ENCODE measurements around the gene YWHAE.
A peak's percentile ranks its signal among the peaks of the same experiment; 100 is the strongest.

The YWHAE gene

DNA sequence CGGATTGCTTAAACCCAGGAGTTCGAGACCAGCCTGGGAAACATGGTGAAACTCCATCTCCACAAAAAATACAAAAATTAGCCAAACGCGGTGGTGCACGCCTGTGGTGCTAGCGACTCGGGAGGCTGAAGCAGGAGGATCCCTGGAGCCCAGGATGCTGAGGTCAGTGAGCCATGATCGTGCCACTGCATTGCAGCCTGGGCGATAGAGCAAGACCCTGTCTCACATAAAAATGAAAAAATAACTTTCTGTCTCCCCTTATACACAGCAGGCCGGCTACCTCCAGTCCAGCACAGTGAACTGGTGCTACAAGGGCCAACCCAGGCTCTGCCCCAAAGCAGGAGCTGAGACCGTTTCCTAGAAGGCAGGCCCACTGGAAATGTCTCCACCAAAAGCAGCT, 59.7 kb downstream of the YWHAE start:
- H3K4me3 ChIP-seq (ENCODE audit: low read length in 2 of 2), result no peak overlapping the region

DNA sequence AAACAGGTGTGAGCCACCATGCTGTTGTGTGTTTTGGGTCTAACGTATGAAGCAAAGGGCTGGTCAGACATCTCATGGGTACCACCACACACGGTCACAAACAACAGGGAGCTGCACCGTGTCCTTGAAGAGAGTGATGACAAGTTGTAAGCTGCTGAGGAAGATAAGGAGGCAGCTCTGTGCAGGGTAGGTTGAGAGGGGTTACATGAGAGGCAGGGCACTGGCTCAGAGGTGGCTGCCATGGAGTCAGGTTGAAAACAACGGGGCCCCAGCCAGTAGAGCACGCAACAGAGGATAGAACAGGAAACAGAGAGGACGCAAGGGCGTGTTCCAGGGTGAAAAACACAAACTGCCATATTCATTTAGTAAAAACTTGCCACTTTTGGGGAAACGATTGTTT, 68.3 kb downstream of the YWHAE start:
- Histone ChIP-seq H3K9ac (ENCODE audit: low read depth in 1 of 2, low read length in 2 of 2) (no peak overlapping the region), H3K4me1 (ENCODE audit: control insufficient read depth in 2 of 2, insufficient read depth in 2 of 2, low read length in 2 of 2) (no peaks in the 10 kb centered on the region), H3K9me3 (ENCODE audit: control insufficient read depth in 2 of 2, low read length in 2 of 2) (no peaks in the 10 kb centered on the region), H3K27me3 (ENCODE audit: control insufficient read depth in 2 of 2, insufficient read depth in 2 of 2, low read length in 2 of 2) (no peaks in the 10 kb centered on the region), H3K4me3 (ENCODE audit: low read length in 2 of 2) (no peak overlapping the region), H3K27ac (ENCODE audit: low read depth in 2 of 2, low read length in 2 of 2) (no peak overlapping the region), H3K36me3 (ENCODE audit: control insufficient read depth in 2 of 2, insufficient read depth in 2 of 2, low read length in 2 of 2) (no peaks in the 10 kb centered on the region)

More for the DNA sequence above, 59.7 kb downstream of the YWHAE start:
- Histone ChIP-seq H3K9ac (ENCODE audit: low read depth in 1 of 2, low read length in 2 of 2) (no peak overlapping the region), H3K36me3 (ENCODE audit: control insufficient read depth in 2 of 2, insufficient read depth in 2 of 2, low read length in 2 of 2) (peaks cover 18 to 20% of the 10 kb centered on the region in 2 donors), H3K9me3 (ENCODE audit: control insufficient read depth in 2 of 2, low read length in 2 of 2) (no peaks in the 10 kb centered on the region), H3K27ac (ENCODE audit: low read depth in 2 of 2, low read length in 2 of 2) (no peak overlapping the region), H3K27me3 (ENCODE audit: control insufficient read depth in 2 of 2, insufficient read depth in 2 of 2, low read length in 2 of 2) (no peaks in the 10 kb centered on the region), H3K4me1 (ENCODE audit: control insufficient read depth in 2 of 2, insufficient read depth in 2 of 2, low read length in 2 of 2) (peaks cover 0 to 5% of the 10 kb centered on the region in 2 donors)

- no peak overlapping the region for H3K27ac ChIP-seq (ENCODE audit: low read depth in 2 of 2, low read length in 2 of 2)
- no peak overlapping the region for H3K4me3 ChIP-seq (ENCODE audit: low read length in 2 of 2)
- no peaks in the 10 kb centered on the region for H3K27me3 ChIP-seq (ENCODE audit: control insufficient read depth in 2 of 2, insufficient read depth in 2 of 2, low read length in 2 of 2)
- no peaks in the 10 kb centered on the region for H3K36me3 ChIP-seq (ENCODE audit: control insufficient read depth in 2 of 2, insufficient read depth in 2 of 2, low read length in 2 of 2)
- no peaks in the 10 kb centered on the region for H3K9me3 ChIP-seq (ENCODE audit: control insufficient read depth in 2 of 2, low read length in 2 of 2)
- no peaks in the 10 kb centered on the region for H3K4me1 ChIP-seq (ENCODE audit: control insufficient read depth in 2 of 2, insufficient read depth in 2 of 2, low read length in 2 of 2)
- no peak overlapping the region for H3K9ac ChIP-seq (ENCODE audit: low read depth in 1 of 2, low read length in 2 of 2)
Observed at GRCh38 chr17:1329745-1330343, 70.2 kb downstream of the YWHAE start.

DNA sequence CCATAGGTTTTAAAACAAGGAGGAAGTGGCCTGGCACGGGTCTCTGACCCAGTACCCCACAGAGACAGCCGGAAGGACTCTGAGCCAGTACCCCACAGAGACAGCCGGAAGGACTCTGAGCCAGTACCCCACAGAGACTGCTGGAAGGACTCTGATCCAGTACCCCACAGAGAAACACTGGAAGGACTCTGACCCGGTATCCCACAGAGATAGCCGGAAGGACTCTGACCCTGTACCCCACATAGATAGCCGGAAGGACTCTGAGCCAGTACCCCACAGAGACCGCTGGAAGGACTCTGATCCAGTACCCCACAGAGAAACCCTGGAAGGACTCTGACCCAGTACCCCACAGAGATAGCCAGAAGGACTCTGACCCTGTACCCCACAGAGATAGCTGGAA, 71.6 kb downstream of the YWHAE start:
- Histone ChIP-seq H3K4me1 (ENCODE audit: control insufficient read depth in 2 of 2, insufficient read depth in 2 of 2, low read length in 2 of 2) (no peaks in the 10 kb centered on the region), H3K27me3 (ENCODE audit: control insufficient read depth in 2 of 2, insufficient read depth in 2 of 2, low read length in 2 of 2) (no peaks in the 10 kb centered on the region), H3K9me3 (ENCODE audit: control insufficient read depth in 2 of 2, low read length in 2 of 2) (no peaks in the 10 kb centered on the region), H3K4me3 (ENCODE audit: low read length in 2 of 2) (no peak overlapping the region), H3K9ac (ENCODE audit: low read depth in 1 of 2, low read length in 2 of 2) (no peak overlapping the region), H3K36me3 (ENCODE audit: control insufficient read depth in 2 of 2, insufficient read depth in 2 of 2, low read length in 2 of 2) (no peaks in the 10 kb centered on the region), H3K27ac (ENCODE audit: low read depth in 2 of 2, low read length in 2 of 2) (no peak overlapping the region)

DNA sequence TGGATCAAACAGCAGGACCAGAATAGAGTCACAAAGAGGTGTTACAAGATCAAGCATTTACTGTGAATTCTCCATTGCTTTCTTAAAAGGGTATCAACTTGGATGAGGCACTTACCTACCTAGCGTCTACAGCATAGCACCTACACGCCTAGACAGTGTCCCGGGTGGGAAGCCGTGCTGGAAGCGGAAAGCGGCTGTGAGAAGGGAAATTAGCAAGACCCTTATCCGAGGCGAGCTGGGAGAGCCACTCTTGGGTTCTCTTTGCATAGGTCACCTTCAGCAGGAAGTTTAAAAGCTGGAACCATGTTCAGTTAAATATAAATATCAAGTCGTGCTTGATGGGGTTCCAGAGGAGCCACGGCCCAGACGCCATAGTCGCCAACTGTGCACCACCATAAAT, 74.3 kb downstream of the YWHAE start:
- Histone ChIP-seq H3K36me3 (ENCODE audit: control insufficient read depth in 2 of 2, insufficient read depth in 2 of 2, low read length in 2 of 2) (no peaks in the 10 kb centered on the region), H3K27ac (ENCODE audit: low read depth in 2 of 2, low read length in 2 of 2) (no peak overlapping the region), H3K4me3 (ENCODE audit: low read length in 2 of 2) (no peak overlapping the region), H3K9ac (ENCODE audit: low read depth in 1 of 2, low read length in 2 of 2) (no peak overlapping the region), H3K27me3 (ENCODE audit: control insufficient read depth in 2 of 2, insufficient read depth in 2 of 2, low read length in 2 of 2) (no peaks in the 10 kb centered on the region), H3K4me1 (ENCODE audit: control insufficient read depth in 2 of 2, insufficient read depth in 2 of 2, low read length in 2 of 2) (no peaks in the 10 kb centered on the region), H3K9me3 (ENCODE audit: control insufficient read depth in 2 of 2, low read length in 2 of 2) (no peaks in the 10 kb centered on the region)

GRCh38 chr17:1324201-1324771, 75.7 kb downstream of the YWHAE start:
- Histone ChIP-seq H3K27ac (ENCODE audit: low read depth in 2 of 2, low read length in 2 of 2) (no peak overlapping the region), H3K9me3 (ENCODE audit: control insufficient read depth in 2 of 2, low read length in 2 of 2) (no peaks in the 10 kb centered on the region), H3K4me1 (ENCODE audit: control insufficient read depth in 2 of 2, insufficient read depth in 2 of 2, low read length in 2 of 2) (no peaks in the 10 kb centered on the region), H3K9ac (ENCODE audit: low read depth in 1 of 2, low read length in 2 of 2) (no peak overlapping the region), H3K27me3 (ENCODE audit: control insufficient read depth in 2 of 2, insufficient read depth in 2 of 2, low read length in 2 of 2) (no peaks in the 10 kb centered on the region), H3K36me3 (ENCODE audit: control insufficient read depth in 2 of 2, insufficient read depth in 2 of 2, low read length in 2 of 2) (no peaks in the 10 kb centered on the region), H3K4me3 (ENCODE audit: low read length in 2 of 2) (peak overlapping the region in 1 of 2 donors; percentile 3)

- Histone ChIP-seq H3K9ac (ENCODE audit: low read depth in 1 of 2, low read length in 2 of 2) (no peak overlapping the region), H3K9me3 (ENCODE audit: control insufficient read depth in 2 of 2, low read length in 2 of 2) (no peaks in the 10 kb centered on the region), H3K36me3 (ENCODE audit: control insufficient read depth in 2 of 2, insufficient read depth in 2 of 2, low read length in 2 of 2) (no peaks in the 10 kb centered on the region), H3K27ac (ENCODE audit: low read depth in 2 of 2, low read length in 2 of 2) (no peak overlapping the region), H3K4me3 (ENCODE audit: low read length in 2 of 2) (no peak overlapping the region), H3K27me3 (ENCODE audit: control insufficient read depth in 2 of 2, insufficient read depth in 2 of 2, low read length in 2 of 2) (no peaks in the 10 kb centered on the region), H3K4me1 (ENCODE audit: control insufficient read depth in 2 of 2, insufficient read depth in 2 of 2, low read length in 2 of 2) (no peaks in the 10 kb centered on the region)
Observed at GRCh38 chr17:1323336-1323735, 76.7 kb downstream of the YWHAE start.

GRCh38 chr17:1322480-1322879, 77.5 kb downstream of the YWHAE start:
- H3K4me1 ChIP-seq (ENCODE audit: control insufficient read depth in 2 of 2, insufficient read depth in 2 of 2, low read length in 2 of 2), result no peaks in the 10 kb centered on the region
- no peak overlapping the region for H3K27ac ChIP-seq (ENCODE audit: low read depth in 2 of 2, low read length in 2 of 2)
- no peaks in the 10 kb centered on the region for H3K9me3 ChIP-seq (ENCODE audit: control insufficient read depth in 2 of 2, low read length in 2 of 2)
- no peaks in the 10 kb centered on the region for H3K36me3 ChIP-seq (ENCODE audit: control insufficient read depth in 2 of 2, insufficient read depth in 2 of 2, low read length in 2 of 2)
- no peak overlapping the region for H3K4me3 ChIP-seq (ENCODE audit: low read length in 2 of 2)
- H3K9ac ChIP-seq (ENCODE audit: low read depth in 1 of 2, low read length in 2 of 2), result no peak overlapping the region
- H3K27me3 ChIP-seq (ENCODE audit: control insufficient read depth in 2 of 2, insufficient read depth in 2 of 2, low read length in 2 of 2), result no peaks in the 10 kb centered on the region

DNA sequence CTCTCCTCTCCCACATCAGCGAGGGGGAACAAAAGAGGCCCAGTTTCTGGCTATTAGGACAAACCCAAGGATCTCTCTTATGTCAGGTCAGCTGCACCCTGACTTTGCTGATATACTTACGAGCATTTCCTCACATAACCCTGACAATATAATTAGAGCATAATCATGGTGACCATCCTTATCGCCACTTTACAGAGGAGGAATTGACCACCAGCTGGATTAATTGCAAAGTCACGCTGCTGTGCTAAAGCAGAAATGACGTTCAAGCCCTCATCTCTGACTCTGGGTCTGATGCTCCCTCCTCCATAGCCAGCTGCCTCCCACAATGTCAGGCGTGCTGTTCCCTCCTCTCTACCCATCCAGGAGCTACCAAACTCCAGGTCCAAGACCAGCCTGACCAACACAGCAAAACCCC, 78.0 kb downstream of the YWHAE start:
- no peaks in the 10 kb centered on the region for H3K36me3 ChIP-seq (ENCODE audit: control insufficient read depth in 2 of 2, insufficient read depth in 2 of 2, low read length in 2 of 2)
- H3K4me3 ChIP-seq (ENCODE audit: low read length in 2 of 2), result no peak overlapping the region
- no peaks in the 10 kb centered on the region for H3K27me3 ChIP-seq (ENCODE audit: control insufficient read depth in 2 of 2, insufficient read depth in 2 of 2, low read length in 2 of 2)
- no peak overlapping the region for H3K9ac ChIP-seq (ENCODE audit: low read depth in 1 of 2, low read length in 2 of 2)
- H3K27ac ChIP-seq (ENCODE audit: low read depth in 2 of 2, low read length in 2 of 2), result no peak overlapping the region
- H3K9me3 ChIP-seq (ENCODE audit: control insufficient read depth in 2 of 2, low read length in 2 of 2), result no peaks in the 10 kb centered on the region
- no peaks in the 10 kb centered on the region for H3K4me1 ChIP-seq (ENCODE audit: control insufficient read depth in 2 of 2, insufficient read depth in 2 of 2, low read length in 2 of 2)

- Histone ChIP-seq H3K9me3 (ENCODE audit: control insufficient read depth in 2 of 2, low read length in 2 of 2) (no peaks in the 10 kb centered on the region), H3K9ac (ENCODE audit: low read depth in 1 of 2, low read length in 2 of 2) (no peak overlapping the region), H3K4me1 (ENCODE audit: control insufficient read depth in 2 of 2, insufficient read depth in 2 of 2, low read length in 2 of 2) (no peaks in the 10 kb centered on the region), H3K27ac (ENCODE audit: low read depth in 2 of 2, low read length in 2 of 2) (no peak overlapping the region), H3K36me3 (ENCODE audit: control insufficient read depth in 2 of 2, insufficient read depth in 2 of 2, low read length in 2 of 2) (no peaks in the 10 kb centered on the region), H3K4me3 (ENCODE audit: low read length in 2 of 2) (no peak overlapping the region), H3K27me3 (ENCODE audit: control insufficient read depth in 2 of 2, insufficient read depth in 2 of 2, low read length in 2 of 2) (no peaks in the 10 kb centered on the region)
Observed at GRCh38 chr17:1315891-1316403, 84.1 kb downstream of the YWHAE start.

All from mucosa of rectum (tissue), 2 donors.